HL-60/S4 (cell line): Measurements from ENCODE around the gene EPB41L2.
"Not testable (repeated sequence)": the region's sequence is repeated elsewhere in the genome, so short reads cannot be mapped to it uniquely, and the experiment has no call there.

Source experiments
- in situ Hi-C: fragments of 300-500 bp; cut with MboI; formaldehyde crosslinking; loops from 2 replicates; pipeline ENCODE4 v1.14.3; 2022; ENCODE audit warnings: low sequenced_read_pairs

EPB41L2 gene

DNA sequence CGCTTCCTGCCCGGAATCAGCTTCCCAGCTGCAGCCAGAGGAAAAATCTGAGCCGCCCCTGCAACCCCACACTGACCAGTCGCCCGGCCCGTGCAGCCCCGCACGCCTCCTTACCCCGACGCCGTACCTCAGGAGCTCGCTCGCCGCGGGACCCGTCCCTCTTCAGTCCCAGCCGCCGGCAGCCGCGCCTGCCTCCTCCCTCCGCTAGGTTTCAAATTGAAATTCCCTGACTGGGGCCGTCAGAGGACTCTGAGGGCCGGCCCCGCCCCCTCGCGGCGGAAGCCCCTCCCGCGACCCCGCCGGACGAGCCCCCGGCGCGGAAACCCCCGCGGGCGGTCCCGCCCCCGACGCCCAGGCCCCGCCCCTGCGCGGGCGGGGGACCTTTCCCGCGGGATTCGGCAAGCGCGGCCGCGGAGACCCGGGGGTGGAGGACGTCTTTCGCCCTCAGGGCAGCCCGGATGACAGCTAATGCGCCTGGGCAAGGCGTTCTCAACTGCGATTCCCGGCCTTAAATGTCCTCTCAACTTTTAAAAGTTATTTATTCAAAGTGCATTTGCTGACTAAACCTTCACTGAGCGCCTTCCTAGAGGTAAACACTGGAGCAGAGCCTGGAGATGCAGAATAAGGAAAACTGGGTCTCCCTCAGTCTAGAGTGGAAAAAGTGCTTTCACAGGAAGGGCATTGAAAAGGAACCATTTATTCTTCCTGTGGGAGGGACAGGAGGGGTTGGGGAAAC, at the start of gene EPB41L2:
TSS of gene EPB41L2 (minus strand) at position 218 of the 736 bp plus-strand sequence. CDS start 106,760 bp downstream, outside the sequence.
- in situ Hi-C loops = no loop called here

DNA sequence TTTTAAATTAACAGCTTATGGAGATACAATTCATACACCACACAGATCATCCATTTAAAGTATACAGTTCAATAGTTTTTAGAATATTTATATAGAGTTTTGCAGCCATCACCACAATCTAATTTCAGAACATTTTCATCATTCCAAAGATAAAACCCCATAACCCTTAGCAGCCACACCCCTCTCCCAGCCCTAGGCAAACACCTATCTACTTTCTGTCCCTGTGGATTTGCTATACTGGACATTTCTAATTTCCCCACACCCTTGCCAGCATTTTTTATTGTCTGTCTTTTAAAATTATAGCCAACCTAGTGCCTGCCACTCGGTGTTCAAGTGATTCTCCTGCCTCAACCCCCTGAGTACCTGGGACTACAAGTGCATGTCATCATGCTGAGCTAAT, 49.2 kb upstream of the EPB41L2 start:
- in situ Hi-C loops = no loop called here

DNA sequence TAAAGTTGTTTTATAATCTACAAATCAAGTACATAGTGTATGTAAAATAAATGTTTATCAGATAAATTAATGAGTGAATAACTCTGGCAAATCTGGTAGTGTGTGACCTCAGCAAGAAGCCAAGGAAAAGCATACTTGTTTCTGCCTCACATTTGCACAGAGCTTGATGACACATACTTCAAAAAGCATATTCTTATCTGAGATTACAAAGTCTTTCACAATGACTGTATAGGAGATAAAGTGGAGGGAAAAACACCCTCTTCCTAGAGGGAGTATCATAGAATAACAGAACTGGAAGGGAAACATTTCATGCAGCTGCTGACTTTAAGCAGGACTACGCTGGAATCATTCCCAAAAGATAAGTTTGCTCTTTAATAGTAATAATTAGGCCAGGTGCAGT, 44.1 kb upstream of the EPB41L2 start:
- in situ Hi-C loops = no loop called here

DNA sequence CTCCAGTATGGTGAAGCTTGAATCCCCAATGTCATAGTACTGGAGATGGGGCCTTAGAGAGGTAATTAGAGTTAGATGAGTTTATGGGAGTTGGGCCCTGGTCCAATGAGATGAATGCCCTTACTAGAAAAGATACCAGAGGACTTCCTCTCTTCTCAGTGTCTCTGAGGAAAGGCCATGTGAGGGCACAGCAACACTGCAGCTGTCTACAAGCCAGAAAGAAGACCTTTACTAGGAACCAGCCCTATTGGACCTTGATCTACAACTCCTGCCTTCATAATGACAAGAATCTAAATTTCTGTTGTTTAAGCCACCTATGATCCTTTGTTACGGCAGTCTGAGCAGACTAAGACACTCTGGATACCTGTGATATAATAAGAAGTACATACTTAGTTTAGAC, 40.9 kb upstream of the EPB41L2 start:
- in situ Hi-C loops = no loop called here

DNA sequence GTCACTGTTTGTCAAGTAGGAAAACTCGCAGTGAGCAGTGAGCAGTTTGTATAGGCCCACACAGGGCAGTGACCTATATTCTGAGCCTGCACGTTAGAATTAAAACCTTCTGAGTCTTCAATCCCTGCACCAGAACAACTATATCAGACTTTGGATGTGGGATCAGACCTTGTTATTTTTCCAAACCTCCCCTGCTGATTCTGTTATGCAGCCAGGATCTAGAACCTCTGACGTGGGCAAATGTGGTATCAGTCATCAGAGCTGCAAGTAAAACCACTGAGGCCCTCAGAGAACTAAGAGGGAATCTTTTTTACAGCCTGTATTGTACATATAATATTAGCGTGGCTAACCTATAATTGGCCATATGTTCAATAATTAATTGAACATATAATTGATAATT, 40.3 kb upstream of the EPB41L2 start:
- in situ Hi-C loops = no loop called here

DNA sequence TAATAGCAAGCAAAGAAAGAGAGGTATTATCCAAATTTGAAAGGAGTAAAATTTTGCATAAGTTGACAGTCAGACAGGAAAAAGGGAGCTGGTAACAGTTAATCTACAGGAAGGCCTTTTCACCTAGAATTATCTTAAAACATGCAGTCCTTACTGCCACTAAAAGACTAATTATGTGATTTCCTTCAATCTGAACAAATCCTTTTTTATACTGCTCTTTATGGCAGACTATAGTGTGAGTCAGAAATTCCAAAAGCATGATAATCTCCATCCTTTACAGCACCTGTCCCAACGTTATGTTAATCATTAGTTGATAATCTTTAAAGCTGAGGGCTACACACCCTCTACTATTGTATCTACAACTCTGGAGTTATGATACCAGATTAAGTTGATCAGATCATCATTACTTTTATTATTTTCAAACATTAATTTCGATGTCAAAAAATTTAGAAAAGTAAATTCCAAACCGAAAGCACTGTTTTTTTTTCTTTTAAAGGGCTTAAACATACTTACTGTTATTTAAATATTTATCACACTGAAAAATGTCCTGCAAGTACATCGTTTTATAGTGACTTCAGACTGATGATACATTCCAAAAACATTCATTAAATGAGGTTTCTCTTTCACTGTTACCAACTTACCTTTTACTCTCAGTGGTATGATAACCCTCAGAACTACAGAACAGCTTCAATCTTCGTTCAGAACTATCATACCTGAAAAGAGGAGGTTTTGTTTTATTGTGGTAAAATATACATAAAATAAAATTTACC, 39.1 kb upstream of the EPB41L2 start:
- in situ Hi-C loops = no loop called here

DNA sequence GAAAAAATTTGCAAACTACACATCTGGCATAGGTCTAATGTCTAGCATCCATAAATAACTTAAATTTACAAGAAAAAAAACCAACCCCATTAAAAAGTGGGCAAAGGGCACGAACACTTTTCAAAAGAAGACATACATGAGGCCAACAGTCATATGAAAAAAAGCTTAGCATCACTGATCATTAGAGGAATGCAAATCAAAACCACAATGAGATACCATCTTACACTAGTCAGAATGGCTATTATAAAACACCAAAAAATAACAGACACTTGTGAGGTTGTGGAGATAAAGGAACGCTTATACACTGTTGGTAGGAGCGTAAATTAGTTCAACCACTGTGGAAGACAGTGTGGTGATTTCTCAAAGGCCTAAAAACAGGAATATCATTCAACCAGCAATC, 33.7 kb upstream of the EPB41L2 start:
- in situ Hi-C loops = no loop called here

DNA sequence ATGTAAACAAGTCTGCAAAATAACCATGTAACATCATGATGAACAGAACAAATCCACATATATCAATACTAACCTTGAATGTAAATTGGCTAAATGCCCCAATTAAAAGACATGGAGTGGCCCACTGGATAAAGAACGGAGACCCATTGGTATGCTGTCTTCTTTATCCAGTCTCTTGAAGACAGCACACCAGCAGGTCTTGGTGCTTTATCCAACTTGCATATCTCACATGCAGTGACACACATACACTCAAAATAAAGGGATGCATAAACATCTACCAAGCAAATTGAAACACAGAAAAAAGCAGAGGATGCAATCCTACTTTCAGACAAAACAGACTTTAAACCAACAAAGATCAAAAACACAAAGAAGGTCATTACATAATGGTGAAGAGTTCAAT, 30.3 kb upstream of the EPB41L2 start:
- in situ Hi-C loops = no loop called here

DNA sequence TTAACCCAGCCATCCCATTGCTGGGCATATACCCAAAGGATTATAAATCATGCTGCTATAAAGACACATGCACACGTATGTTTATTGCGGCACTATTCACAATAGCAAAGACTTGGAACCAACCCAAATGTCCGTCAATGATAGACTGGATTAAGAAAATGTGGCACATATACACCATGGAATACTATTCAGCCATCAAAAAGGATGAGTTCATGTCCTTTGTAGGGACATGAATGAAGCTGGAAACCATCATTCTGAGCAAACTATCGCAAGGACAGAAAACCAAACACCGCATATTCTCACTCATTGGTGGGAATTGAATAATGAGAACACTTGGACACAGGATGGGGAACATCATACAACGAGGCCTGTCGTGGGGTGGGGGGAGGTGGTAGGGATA, 28.9 kb upstream of the EPB41L2 start:
- in situ Hi-C loops = not testable (repeated sequence)

DNA sequence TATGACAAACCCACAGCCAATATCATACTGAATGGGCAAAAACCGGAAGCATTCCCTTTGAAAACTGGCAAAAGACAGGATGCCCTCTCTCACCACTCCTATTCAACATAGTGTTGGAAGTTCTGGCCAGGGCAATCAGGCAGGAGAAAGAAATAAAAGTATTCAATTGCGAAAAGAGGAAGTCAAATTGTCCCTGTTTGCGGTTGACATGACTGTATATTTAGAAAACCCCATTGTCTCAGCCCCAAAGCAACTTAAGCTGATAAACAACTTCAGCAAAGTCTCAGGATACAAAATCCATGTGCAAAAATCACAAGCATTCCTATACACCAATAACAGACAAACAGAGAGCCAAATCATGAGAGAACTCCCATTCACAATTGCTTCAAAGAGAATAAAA, 27.3 kb upstream of the EPB41L2 start:
- in situ Hi-C loops = not testable (repeated sequence)

DNA sequence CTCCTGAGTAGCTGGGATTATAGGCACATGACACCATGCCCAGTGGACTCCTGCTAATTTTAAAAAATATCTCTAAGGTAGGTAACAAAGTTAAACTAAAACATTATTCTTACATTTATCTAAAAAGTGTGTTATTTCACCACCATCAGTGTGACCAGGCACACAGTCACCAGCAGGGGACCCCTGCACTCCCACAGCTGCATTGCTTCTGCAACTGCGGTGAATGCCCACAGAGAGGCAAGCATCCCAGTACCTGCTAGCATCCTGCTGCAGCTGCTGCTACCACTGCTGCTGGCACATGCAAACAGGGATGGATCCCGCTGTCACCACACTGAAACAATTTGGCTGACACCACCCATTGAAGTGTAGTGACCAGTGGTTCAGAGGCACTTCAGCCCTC, 21.9 kb upstream of the EPB41L2 start:
- in situ Hi-C loops = no loop called here

DNA sequence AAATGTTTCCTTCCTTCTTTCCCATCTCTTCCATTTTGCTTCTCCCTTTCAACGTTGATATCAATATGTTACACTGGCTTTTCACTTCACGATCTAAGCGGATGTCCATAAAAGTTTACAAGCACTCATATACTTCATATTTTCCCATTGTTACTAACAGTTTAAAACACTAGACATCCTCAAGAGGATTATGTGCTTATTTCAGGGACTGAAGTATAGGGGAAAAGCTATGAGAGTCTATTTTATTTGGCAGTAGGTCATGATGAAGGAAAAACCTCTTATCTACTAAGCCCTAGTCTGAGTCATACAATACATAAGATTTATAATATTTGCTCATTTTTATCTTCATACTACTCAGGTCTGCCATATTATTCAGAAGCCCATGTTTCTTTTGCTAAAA, 20.6 kb upstream of the EPB41L2 start:
- in situ Hi-C loops = no loop called here

DNA sequence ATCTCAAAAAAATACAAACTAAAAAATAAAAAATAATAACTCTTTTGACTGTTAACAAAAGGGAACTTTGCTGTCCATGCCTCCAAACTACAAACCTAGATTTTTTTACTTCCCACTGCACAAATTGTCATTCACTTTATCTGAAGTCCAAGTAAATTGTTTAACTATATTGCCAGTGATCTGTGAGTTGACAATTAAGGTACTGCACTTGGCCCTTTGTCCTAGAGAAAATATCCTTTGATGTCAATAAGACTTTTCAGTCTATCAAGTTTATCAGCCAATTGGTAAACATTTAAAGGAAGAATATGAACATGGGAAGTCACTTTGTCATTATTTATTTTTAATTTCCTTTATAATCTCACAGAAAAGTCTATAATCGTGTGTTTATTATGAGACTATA, 19.3 kb upstream of the EPB41L2 start:
- in situ Hi-C loops = no loop called here

DNA sequence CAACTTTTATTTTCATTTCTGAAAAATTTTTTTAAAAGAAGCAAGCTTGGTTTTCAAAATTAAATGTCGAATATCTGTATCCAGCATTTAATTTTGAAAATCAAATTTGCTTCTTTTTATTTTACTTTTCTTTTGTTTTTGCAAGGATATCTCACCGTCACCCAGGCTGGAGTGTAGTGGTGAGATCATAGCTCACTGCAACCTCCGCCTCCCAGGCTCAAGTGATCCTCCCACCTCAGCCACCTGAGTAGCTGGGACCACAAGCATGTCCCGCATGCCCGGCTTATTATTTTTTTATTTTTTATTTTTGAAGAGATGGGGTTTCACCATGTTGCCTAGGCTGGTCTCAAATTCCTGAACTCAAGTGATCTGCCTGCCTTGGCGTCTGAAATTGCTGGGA, 17.0 kb upstream of the EPB41L2 start:
- in situ Hi-C loops = no loop called here

DNA sequence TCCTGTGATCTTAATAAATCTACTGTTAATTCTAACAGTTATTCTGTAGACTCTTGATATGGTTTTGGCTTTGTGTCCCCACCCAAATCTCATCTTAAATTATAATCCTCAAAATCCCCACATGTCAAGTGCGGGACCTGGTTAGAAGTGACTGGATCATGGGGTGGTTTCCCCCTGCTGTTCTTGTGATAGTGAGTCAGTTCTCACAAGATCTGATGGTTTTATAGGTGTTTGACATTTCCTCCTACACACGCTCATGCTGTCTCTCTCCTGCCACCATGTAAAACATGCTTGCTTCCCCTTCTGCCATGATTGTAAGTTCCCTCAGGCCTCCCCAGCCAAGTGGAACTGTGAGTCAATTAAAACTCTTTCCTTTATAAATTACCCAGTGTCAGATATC, 10.5 kb upstream of the EPB41L2 start:
- in situ Hi-C loops = no loop called here

DNA sequence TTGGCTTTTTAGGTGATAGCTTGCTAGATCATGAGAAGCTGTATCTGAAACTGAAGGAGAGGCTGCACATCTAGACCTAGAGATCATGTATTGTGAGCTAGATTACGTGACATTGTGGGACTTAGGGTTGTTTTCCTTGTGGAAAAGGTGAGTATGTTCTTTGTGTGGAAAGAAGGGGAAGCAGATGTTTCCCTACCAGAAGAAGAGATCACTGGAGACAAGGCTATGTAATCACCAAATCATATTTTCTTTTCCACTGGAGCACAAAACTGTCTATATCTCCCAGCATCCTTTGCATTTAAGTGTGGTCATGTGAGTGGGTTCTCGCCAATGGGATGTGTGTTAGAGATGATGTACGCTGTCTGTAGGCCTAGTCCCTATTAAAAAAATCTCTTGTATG, 7.0 kb upstream of the EPB41L2 start:
- in situ Hi-C loops = no loop called here

DNA sequence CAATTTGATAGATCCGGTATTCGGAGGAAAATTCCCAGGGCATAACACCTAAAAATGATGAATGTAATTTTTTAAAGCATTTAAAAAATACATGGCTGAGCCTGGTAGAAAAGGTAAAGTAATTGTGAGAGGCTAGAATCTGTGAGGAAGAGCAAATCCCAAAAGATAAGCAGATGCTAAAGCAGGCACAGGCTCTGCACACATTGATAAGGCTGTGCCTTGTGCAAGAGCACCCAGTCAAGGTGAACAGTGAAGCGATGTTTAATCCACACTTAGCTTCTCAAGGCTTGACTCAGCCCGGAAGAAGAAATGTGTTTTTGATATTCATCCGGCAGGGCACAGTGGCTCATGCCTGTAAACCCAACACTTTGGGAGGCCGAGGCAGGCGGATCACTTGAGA, 5.1 kb upstream of the EPB41L2 start:
- in situ Hi-C loops = no loop called here

DNA sequence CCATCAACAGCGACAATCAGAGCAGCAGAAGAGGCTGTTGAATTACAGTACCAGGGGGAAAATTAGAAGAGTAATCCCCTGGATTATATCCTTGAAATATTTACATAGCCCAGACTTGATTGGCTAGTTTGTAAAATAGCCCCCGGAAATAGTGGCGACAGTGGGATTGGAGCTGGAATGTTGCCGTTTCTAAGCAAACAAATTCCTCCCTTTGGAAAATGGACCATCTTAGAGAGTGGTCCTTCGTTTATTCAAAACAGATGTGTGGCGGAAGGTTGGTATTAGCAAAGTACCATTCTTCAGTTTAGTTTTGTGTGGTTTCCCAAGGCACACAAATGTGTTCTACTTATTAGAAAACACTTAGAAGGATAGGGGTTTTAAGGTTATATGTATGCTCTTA, 4.5 kb upstream of the EPB41L2 start:
- in situ Hi-C loops = no loop called here

DNA sequence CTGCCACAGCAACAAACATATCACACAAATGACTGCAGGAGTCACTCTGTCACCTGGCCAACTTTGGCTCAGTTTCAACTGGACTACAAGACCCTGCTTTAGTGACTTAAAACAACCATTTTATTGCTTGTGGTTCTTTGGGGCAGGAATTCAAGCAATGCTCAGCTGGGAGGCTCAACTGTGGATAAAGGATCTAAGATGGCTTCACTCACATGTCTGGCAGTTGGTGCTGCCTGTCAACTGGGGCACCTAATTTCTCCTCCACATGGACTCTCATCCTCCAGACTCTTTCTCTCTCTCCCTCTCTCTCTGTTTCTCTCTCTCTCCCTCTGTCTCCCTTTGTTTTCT, 2.8 kb upstream of the EPB41L2 start:
- in situ Hi-C loops = no loop called here

DNA sequence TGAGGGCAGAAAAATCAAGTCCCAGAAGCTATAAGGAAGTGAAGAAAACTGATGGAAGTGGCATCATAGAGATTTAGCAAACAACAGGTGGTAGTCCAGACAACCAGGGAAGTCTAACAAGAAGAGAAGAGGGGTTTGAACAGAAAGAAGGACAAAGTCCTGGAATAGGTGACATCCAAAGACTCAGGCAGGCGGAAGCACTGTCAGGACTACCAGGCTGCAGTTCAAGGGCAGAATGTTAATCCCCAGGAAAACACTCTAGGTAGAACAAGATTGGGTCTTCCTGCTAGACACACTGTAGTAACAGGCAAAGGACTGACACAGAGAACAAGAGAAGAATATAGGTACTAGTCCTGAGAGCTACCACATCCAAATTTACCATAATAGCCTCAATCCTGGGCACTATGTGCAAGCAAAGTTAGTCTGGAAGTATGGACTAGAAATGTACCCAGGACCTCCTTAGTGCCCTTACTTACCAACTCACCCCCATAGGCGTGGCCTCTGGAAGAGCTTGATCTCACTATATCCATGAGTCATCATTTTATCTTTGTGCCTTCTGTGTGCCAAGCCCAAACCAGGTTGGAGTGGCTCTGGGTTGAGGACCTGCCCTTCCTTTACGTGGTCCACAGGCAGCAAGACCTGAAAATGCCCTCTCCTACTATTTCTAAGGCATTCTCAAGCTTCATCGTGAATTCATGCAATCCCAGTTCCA, 2.2 kb upstream of the EPB41L2 start:
- in situ Hi-C loops = no loop called here

DNA sequence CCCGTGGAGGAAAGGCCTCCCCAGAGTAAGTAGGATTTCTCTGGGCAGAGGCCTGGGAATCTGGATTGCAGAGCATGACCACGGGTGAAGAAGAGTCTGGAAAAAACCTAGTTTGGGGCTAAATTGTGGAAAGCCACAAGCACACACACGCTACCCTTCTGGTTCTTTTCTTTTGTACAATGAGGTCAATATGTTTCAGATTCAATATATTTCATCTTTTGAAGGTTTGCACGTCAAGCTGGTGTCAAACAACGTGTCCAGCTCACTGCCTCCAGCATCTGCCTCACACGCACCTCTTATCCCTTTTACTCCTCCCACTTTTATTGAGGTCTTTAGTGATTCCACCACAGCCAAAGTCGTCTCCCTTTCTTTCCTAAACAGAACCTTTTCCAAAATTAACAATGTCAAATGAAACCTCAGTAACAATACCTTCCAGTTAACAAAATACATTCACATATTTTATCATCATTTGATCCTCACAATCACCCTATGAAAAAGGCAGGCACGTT, 773 bp upstream of the EPB41L2 start:
- in situ Hi-C loops = no loop called here
